HT-29 (cell line): ENCODE data around the gene SMARCB1. TPM values are rescaled to one million over a fixed set of nuclear protein-coding genes. Genes with fewer than 3 reads are reported as not detected.

Source experiments
- DNase-seq: peaks from one replicate; pipeline ENCODE4 v3.0.0-alpha.2; 2015; ENCODE audit warnings: low spot score
- total RNA-seq: library from RNA; depleted of rRNA; stranded (reverse); fragments of >200 nt; shearing (Covaris generic); gene quantifications from 2 replicates; pipeline ENCODE4 v1.2.3, GENCODE V29; 2014; rRNA removed

The SMARCB1 gene
- 67.6 and 107 TPM in 2 replicates for total RNA-seq

- peak; percentile 85 for DNase-seq
Measured at GRCh38 chr22:23786752-23787599, at the start of gene SMARCB1. Gene SMARCB1 (plus strand): TSS chr22:23786966. CDS start chr22:23787170, 204 bp downstream.

GRCh38 chr22:23737696-23738095 lies 49.1 kb upstream of the SMARCB1 start:
- no peak for DNase-seq

- no peak for DNase-seq
Measured at GRCh38 chr22:23742505-23743264, 44.1 kb upstream of the SMARCB1 start.

GRCh38 chr22:23743303-23743705 lies 43.5 kb upstream of the SMARCB1 start:
- DNase-seq, result no peak

- DNase-seq, result no peak
Measured at GRCh38 chr22:23744001-23744400, 42.8 kb upstream of the SMARCB1 start.

GRCh38 chr22:23744485-23744884 lies 42.3 kb upstream of the SMARCB1 start:
- DNase-seq, result no peak

- no peak for DNase-seq
Measured at GRCh38 chr22:23745791-23746190, 41.0 kb upstream of the SMARCB1 start.

GRCh38 chr22:23749841-23750301 lies 36.9 kb upstream of the SMARCB1 start:
- no peak for DNase-seq

GRCh38 chr22:23750367-23750713 lies 36.4 kb upstream of the SMARCB1 start:
- no peak for DNase-seq

GRCh38 chr22:23750714-23751440 lies 35.9 kb upstream of the SMARCB1 start, which contains the start of gene ZNF70:
Gene ZNF70 (minus strand): TSS chr22:23751112. CDS start chr22:23745140, 5,972 bp downstream.
- peak; percentile 83 for DNase-seq

- no peak for DNase-seq
Measured at GRCh38 chr22:23751441-23751996, 35.2 kb upstream of the SMARCB1 start.

GRCh38 chr22:23752090-23752691 lies 34.6 kb upstream of the SMARCB1 start:
- no peak for DNase-seq

GRCh38 chr22:23752750-23753149 lies 34.0 kb upstream of the SMARCB1 start:
- DNase-seq, result no peak

GRCh38 chr22:23753385-23753784 lies 33.4 kb upstream of the SMARCB1 start:
- DNase-seq, result no peak

- no peak for DNase-seq
Measured at GRCh38 chr22:23754220-23754919, 32.4 kb upstream of the SMARCB1 start, which contains the start of gene VPREB3. Gene VPREB3 (minus strand): TSS chr22:23754425. CDS start chr22:23754363, 62 bp downstream.

GRCh38 chr22:23754980-23755636 lies 31.7 kb upstream of the SMARCB1 start:
- DNase-seq, result no peak

GRCh38 chr22:23755711-23756110 lies 31.1 kb upstream of the SMARCB1 start:
- DNase-seq, result no peak

GRCh38 chr22:23756891-23757290 lies 29.9 kb upstream of the SMARCB1 start:
- no peak for DNase-seq

- no peak for DNase-seq
Measured at GRCh38 chr22:23759566-23759965, 27.2 kb upstream of the SMARCB1 start.

GRCh38 chr22:23760056-23760455 lies 26.7 kb upstream of the SMARCB1 start:
- no peak for DNase-seq
